ENCODE results near the gene TEKT5.

The TEKT5 gene

DNA sequence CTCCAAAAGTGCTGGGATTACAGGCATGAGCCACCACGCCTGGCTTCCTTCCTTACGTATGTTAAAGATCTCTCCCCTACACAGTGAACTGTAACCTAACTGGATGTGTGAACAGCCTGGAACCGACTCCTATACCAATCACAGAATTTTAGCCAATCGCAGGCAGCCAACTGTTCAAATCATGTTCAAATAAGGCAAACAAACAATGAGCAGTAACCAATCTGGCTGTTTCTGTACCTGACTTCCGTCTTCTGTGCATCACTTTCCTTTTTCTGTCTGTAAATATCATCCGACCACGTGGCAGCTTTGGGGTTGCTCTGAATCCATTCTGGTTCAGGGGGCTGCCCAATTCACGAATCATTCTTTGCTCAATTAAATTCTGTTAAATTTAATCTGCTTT, 27.5 kb downstream of the TEKT5 start:
- H3K9me3 ChIP-seq (ENCODE audit: severe bottlenecking) = no peaks in the 10 kb centered on the region
- H3K4me3 ChIP-seq (ENCODE audit: severe bottlenecking) = no peak overlapping the region
- no peaks in the 10 kb centered on the region for H3K27me3 ChIP-seq (ENCODE audit: insufficient read depth, poor library complexity, severe bottlenecking)
- DNase-seq (ENCODE audit: low spot score) (no peak), ATAC-seq (ENCODE audit: low read depth) (no peak)
- no peaks in the 10 kb centered on the region for H3K4me1 ChIP-seq (ENCODE audit: insufficient read depth, poor library complexity, severe bottlenecking)
- TF ChIP-seq, protein P1, sequence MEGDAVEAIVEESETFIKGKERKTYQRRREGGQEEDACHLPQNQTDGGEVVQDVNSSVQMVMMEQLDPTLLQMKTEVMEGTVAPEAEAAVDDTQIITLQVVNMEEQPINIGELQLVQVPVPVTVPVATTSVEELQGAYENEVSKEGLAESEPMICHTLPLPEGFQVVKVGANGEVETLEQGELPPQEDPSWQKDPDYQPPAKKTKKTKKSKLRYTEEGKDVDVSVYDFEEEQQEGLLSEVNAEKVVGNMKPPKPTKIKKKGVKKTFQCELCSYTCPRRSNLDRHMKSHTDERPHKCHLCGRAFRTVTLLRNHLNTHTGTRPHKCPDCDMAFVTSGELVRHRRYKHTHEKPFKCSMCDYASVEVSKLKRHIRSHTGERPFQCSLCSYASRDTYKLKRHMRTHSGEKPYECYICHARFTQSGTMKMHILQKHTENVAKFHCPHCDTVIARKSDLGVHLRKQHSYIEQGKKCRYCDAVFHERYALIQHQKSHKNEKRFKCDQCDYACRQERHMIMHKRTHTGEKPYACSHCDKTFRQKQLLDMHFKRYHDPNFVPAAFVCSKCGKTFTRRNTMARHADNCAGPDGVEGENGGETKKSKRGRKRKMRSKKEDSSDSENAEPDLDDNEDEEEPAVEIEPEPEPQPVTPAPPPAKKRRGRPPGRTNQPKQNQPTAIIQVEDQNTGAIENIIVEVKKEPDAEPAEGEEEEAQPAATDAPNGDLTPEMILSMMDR (IDR thresholded peaks at IDR 0.05; ENCODE audit: poor library complexity, severe bottlenecking) = no peak
- H3K27ac ChIP-seq (ENCODE audit: poor library complexity, severe bottlenecking) = no peak overlapping the region
- H3K36me3 ChIP-seq (ENCODE audit: low read depth) = no peaks in the 10 kb centered on the region

DNA sequence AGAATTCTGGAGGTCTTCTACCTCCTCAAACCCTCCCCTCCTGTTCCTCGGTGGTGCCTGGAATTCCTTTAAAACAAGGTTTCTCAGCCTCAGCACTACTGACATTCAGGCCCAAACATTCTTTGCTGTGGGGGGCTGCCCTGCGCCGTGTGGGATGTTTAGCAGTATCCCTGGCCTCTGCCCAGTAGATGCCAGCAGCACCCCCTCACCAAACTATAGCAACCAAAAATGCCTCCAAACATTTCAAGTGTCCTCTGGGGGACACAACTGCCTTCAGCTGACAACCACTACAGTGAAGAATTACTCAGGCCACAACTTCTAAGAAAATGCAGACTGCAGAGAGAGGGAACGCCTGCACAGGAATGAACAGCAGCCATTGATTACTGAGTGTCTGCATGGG, 28.4 kb downstream of the TEKT5 start:
- no peak for DNase-seq (ENCODE audit: low spot score)

DNA sequence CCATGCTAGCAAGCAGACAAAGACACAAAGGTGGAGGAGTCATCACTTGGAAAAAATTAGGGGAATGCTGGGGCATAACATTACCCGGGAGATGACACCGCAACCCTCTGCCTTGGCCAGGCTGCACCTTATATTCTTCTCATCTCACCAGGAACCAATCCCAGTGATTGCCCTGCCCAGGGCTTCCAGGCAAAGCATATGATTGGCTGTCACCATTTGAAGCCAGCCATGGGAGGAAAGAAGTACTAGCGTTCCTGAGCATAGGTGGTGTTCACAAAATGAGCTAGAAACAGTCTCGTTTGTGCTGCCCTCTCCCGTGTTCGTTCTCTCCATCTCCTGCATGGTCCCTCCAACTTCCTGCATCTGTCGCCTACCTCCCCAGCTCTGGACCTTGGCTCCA, 29.6 kb downstream of the TEKT5 start:
- Histone ChIP-seq H3K36me3 (ENCODE audit: low read depth) (no peaks in the 10 kb centered on the region), H3K27ac (ENCODE audit: poor library complexity, severe bottlenecking) (no peak overlapping the region), H3K4me1 (ENCODE audit: insufficient read depth, poor library complexity, severe bottlenecking) (no peaks in the 10 kb centered on the region), H3K27me3 (ENCODE audit: insufficient read depth, poor library complexity, severe bottlenecking) (no peaks in the 10 kb centered on the region), H3K4me3 (ENCODE audit: severe bottlenecking) (no peak overlapping the region), H3K9me3 (ENCODE audit: severe bottlenecking) (no peaks in the 10 kb centered on the region)
- DNase-seq (ENCODE audit: low spot score) = no peak
- TF ChIP-seq, protein P1 (IDR thresholded peaks at IDR 0.05; ENCODE audit: poor library complexity, severe bottlenecking) = no peak
- ATAC-seq (ENCODE audit: low read depth) = no peak

More for the DNA sequence above, 28.4 kb downstream of the TEKT5 start:
- H3K4me3 ChIP-seq (ENCODE audit: severe bottlenecking) = no peak overlapping the region
- H3K4me1 ChIP-seq (ENCODE audit: insufficient read depth, poor library complexity, severe bottlenecking) = no peaks in the 10 kb centered on the region
- TF ChIP-seq, protein P1 (IDR thresholded peaks at IDR 0.05; ENCODE audit: poor library complexity, severe bottlenecking) = no peak
- no peaks in the 10 kb centered on the region for H3K36me3 ChIP-seq (ENCODE audit: low read depth)
- H3K9me3 ChIP-seq (ENCODE audit: severe bottlenecking) = no peaks in the 10 kb centered on the region
- H3K27ac ChIP-seq (ENCODE audit: poor library complexity, severe bottlenecking) = no peak overlapping the region
- ATAC-seq (ENCODE audit: low read depth) = no peak
- no peaks in the 10 kb centered on the region for H3K27me3 ChIP-seq (ENCODE audit: insufficient read depth, poor library complexity, severe bottlenecking)

DNA sequence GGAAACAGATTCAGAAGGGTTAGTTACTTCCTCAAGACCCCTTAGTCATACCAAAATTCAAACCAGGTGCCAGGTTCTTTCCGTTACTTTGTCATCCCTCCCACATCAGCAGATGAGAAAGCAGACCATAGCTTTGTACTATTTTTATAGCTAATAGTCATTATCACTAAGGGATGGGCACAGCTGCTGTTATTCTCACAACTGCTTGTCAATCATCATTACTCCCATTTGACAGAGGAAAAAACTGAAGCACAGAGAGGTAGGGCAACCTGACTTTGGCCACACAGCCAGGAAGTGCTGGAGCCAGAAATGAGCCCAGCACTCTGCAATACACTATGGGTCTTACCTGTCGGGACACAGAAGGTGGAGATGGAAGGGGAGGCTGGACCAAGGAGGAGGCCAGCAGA, 30.0 kb downstream of the TEKT5 start:
- TF ChIP-seq, protein P1 (IDR thresholded peaks at IDR 0.05; ENCODE audit: poor library complexity, severe bottlenecking) = no peak
- no peak overlapping the region for H3K4me3 ChIP-seq (ENCODE audit: severe bottlenecking)

DNA sequence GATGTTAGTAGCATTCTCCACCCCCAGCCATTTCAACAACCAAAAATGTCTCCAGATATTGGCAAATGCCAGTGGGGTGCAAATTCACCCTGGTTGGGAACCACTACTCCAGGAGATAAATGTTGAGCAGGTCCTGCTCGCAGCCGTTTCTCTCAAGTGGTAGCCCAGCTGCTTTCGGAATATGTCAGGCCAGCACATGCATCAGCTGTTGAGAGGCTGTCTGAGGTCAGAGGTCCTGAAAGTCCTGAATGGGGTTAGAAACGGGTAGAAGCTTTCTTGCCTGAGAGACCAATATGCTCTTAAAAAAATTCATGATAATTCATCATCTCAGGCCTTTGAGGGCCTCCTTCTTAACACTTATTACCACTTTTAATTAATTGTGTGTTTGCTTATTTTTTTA, 31.0 kb downstream of the TEKT5 start:
- no peaks in the 10 kb centered on the region for H3K4me1 ChIP-seq (ENCODE audit: insufficient read depth, poor library complexity, severe bottlenecking)
- TF ChIP-seq, protein P1 (IDR thresholded peaks at IDR 0.05; ENCODE audit: poor library complexity, severe bottlenecking) = no peak
- no peaks in the 10 kb centered on the region for H3K27me3 ChIP-seq (ENCODE audit: insufficient read depth, poor library complexity, severe bottlenecking)
- DNase-seq (ENCODE audit: low spot score) = no peak
- H3K36me3 ChIP-seq (ENCODE audit: low read depth) = no peaks in the 10 kb centered on the region
- no peaks in the 10 kb centered on the region for H3K9me3 ChIP-seq (ENCODE audit: severe bottlenecking)
- no peak for ATAC-seq (ENCODE audit: low read depth)
- no peak overlapping the region for H3K27ac ChIP-seq (ENCODE audit: poor library complexity, severe bottlenecking)
- no peak overlapping the region for H3K4me3 ChIP-seq (ENCODE audit: severe bottlenecking)

More for the DNA sequence above, 30.0 kb downstream of the TEKT5 start:
- no peak for DNase-seq (ENCODE audit: low spot score)
- Histone ChIP-seq H3K9me3 (ENCODE audit: severe bottlenecking) (no peaks in the 10 kb centered on the region), H3K36me3 (ENCODE audit: low read depth) (no peaks in the 10 kb centered on the region), H3K4me1 (ENCODE audit: insufficient read depth, poor library complexity, severe bottlenecking) (no peaks in the 10 kb centered on the region), H3K27ac (ENCODE audit: poor library complexity, severe bottlenecking) (no peak overlapping the region), H3K27me3 (ENCODE audit: insufficient read depth, poor library complexity, severe bottlenecking) (no peaks in the 10 kb centered on the region)
- ATAC-seq (ENCODE audit: low read depth) = no peak

Data from RWPE2 (cell line).